Central memory CD8-positive, alpha-beta T cell (primary cell): ENCODE measurements around the gene TMEM120A.
"Not testable (repeated sequence)": the region's sequence is repeated elsewhere in the genome, so short reads cannot be mapped to it uniquely, and the experiment has no call there.

Source experiments
- ATAC-seq: fragments of 150-1000 bp; cut with Tn5 transposase; replicated peaks from 2 replicates; pipeline ENCODE4 v1.10.0; 2022; ENCODE audit warnings: mild to moderate bottlenecking, moderate FRiP score, moderate number of reproducible peaks; ENCODE audit not compliant: poor library complexity, severe bottlenecking; ENCODE audit errors: extremely low read depth
- DNase-seq, 2 donors: peaks; one replicate each; pipeline ENCODE4 v3.0.0; 2021; ENCODE audit warnings: low spot score in 2 of 2
- H3K27ac Mint-ChIP-seq: one replicate; pipeline ENCODE4 v1.8.0; 2022; ENCODE audit warnings: low read depth, mild to moderate bottlenecking, moderate library complexity, mixed read lengths
- H3K27me3 Mint-ChIP-seq: one replicate; pipeline ENCODE4 v1.8.0; 2022; ENCODE audit warnings: mixed read lengths
- H3K36me3 Mint-ChIP-seq: one replicate; pipeline ENCODE4 v1.8.0; 2022; ENCODE audit warnings: mild to moderate bottlenecking, moderate library complexity, mixed read lengths; ENCODE audit not compliant: insufficient read depth
- H3K4me1 Mint-ChIP-seq: one replicate; pipeline ENCODE4 v1.8.0; 2022; ENCODE audit warnings: mixed read lengths
- H3K4me3 Mint-ChIP-seq: one replicate; pipeline ENCODE4 v1.8.0; 2022; ENCODE audit warnings: mild to moderate bottlenecking, moderate library complexity, mixed read lengths
- H3K9me3 Mint-ChIP-seq: one replicate; pipeline ENCODE4 v1.8.0; 2022; ENCODE audit warnings: mixed read lengths

TMEM120A gene

GRCh38 chr7:76009672-76010600 lies 15.5 kb upstream of the TMEM120A start:
- peak overlapping the region; percentile 86 for H3K27ac Mint-ChIP-seq
- H3K36me3 Mint-ChIP-seq, result peaks cover 3% of the 10 kb centered on the region
- no peaks in the 10 kb centered on the region for H3K27me3 Mint-ChIP-seq
- no peaks in the 10 kb centered on the region for H3K9me3 Mint-ChIP-seq
- peak overlapping the region; percentile 70 for H3K4me3 Mint-ChIP-seq
- ATAC-seq (no peak), DNase-seq (no peak)
- H3K4me1 Mint-ChIP-seq, result peaks cover 33% of the 10 kb centered on the region

GRCh38 chr7:76008156-76008687 lies 13.8 kb upstream of the TMEM120A start:
- H3K4me3 Mint-ChIP-seq, result peak overlapping the region; percentile 70
- peak; percentile 55 for ATAC-seq
- H3K4me1 Mint-ChIP-seq, result peaks cover 33% of the 10 kb centered on the region
- H3K27me3 Mint-ChIP-seq, result no peaks in the 10 kb centered on the region
- no peaks in the 10 kb centered on the region for H3K9me3 Mint-ChIP-seq
- no peak for DNase-seq
- peak overlapping the region; percentile 86 for H3K27ac Mint-ChIP-seq
- H3K36me3 Mint-ChIP-seq, result peaks cover 7% of the 10 kb centered on the region

- ATAC-seq, H3K4me3 Mint-ChIP-seq, DNase-seq, H3K9me3 Mint-ChIP-seq, H3K27me3 Mint-ChIP-seq, H3K27ac Mint-ChIP-seq: not testable (repeated sequence)
- H3K4me1 Mint-ChIP-seq, result peaks cover 20% of the 10 kb centered on the region
- H3K36me3 Mint-ChIP-seq, result peaks cover 10% of the 10 kb centered on the region
These were observed 10.6 kb upstream of the TMEM120A start for GRCh38 chr7:76005004-76005403.

GRCh38 chr7:76003351-76003750 lies 9.0 kb upstream of the TMEM120A start:
- no peaks in the 10 kb centered on the region for H3K27me3 Mint-ChIP-seq
- ATAC-seq, result no peak
- H3K4me3 Mint-ChIP-seq, result no peak overlapping the region
- H3K36me3 Mint-ChIP-seq, result peaks cover 13% of the 10 kb centered on the region
- H3K27ac Mint-ChIP-seq, result no peak overlapping the region
- peaks cover 4% of the 10 kb centered on the region for H3K4me1 Mint-ChIP-seq
- no peak for DNase-seq
- H3K9me3 Mint-ChIP-seq, result no peaks in the 10 kb centered on the region

GRCh38 chr7:76002822-76003221 lies 8.4 kb upstream of the TMEM120A start:
- Mint-ChIP-seq H3K4me1 (no peaks in the 10 kb centered on the region), H3K4me3 (no peak overlapping the region), H3K9me3 (no peaks in the 10 kb centered on the region), H3K36me3 (peaks cover 14% of the 10 kb centered on the region), H3K27ac (no peak overlapping the region), H3K27me3 (no peaks in the 10 kb centered on the region)
- DNase-seq (no peak), ATAC-seq (no peak)

- no peak for ATAC-seq
- peaks cover 15% of the 10 kb centered on the region for H3K36me3 Mint-ChIP-seq
- H3K27ac Mint-ChIP-seq, result no peak overlapping the region
These were observed 7.7 kb upstream of the TMEM120A start for GRCh38 chr7:76002139-76002538.

GRCh38 chr7:76000566-76000965 lies 6.2 kb upstream of the TMEM120A start:
- no peak for ATAC-seq
- H3K27ac Mint-ChIP-seq, result no peak overlapping the region
- no peaks in the 10 kb centered on the region for H3K27me3 Mint-ChIP-seq
- H3K36me3 Mint-ChIP-seq, result peaks cover 17% of the 10 kb centered on the region
- no peak overlapping the region for H3K4me3 Mint-ChIP-seq
- DNase-seq, result no peak
- H3K4me1 Mint-ChIP-seq, result peaks cover 13% of the 10 kb centered on the region
- H3K9me3 Mint-ChIP-seq, result no peaks in the 10 kb centered on the region

More at GRCh38 chr7:76002139-76002538, 7.7 kb upstream of the TMEM120A start:
- no peak for DNase-seq
- H3K9me3 Mint-ChIP-seq, result no peaks in the 10 kb centered on the region
- H3K4me1 Mint-ChIP-seq, result peaks cover 2% of the 10 kb centered on the region
- H3K4me3 Mint-ChIP-seq, result no peak overlapping the region
- no peaks in the 10 kb centered on the region for H3K27me3 Mint-ChIP-seq

GRCh38 chr7:75998038-75998437 lies 3.6 kb upstream of the TMEM120A start:
- no peak overlapping the region for H3K27ac Mint-ChIP-seq
- H3K9me3 Mint-ChIP-seq, result no peaks in the 10 kb centered on the region
- H3K36me3 Mint-ChIP-seq, result peaks cover 13% of the 10 kb centered on the region
- no peaks in the 10 kb centered on the region for H3K27me3 Mint-ChIP-seq
- ATAC-seq (no peak), DNase-seq (no peak)
- H3K4me3 Mint-ChIP-seq, result no peak overlapping the region
- H3K4me1 Mint-ChIP-seq, result peaks cover 19% of the 10 kb centered on the region

GRCh38 chr7:75996476-75996875 lies 2.1 kb upstream of the TMEM120A start:
- Mint-ChIP-seq H3K36me3 (peaks cover 14% of the 10 kb centered on the region), H3K9me3 (no peaks in the 10 kb centered on the region), H3K4me1 (peaks cover 22% of the 10 kb centered on the region), H3K27me3 (no peaks in the 10 kb centered on the region), H3K4me3 (no peak overlapping the region), H3K27ac (no peak overlapping the region)
- ATAC-seq (no peak), DNase-seq (no peak)

GRCh38 chr7:75995996-75996395 lies 1.6 kb upstream of the TMEM120A start:
- H3K27ac Mint-ChIP-seq, result no peak overlapping the region
- H3K4me3 Mint-ChIP-seq, result peak overlapping the region; percentile 78
- H3K36me3 Mint-ChIP-seq, result peaks cover 14% of the 10 kb centered on the region
- H3K4me1 Mint-ChIP-seq, result peaks cover 25% of the 10 kb centered on the region
- DNase-seq (no peak), ATAC-seq (no peak)
- H3K9me3 Mint-ChIP-seq, result no peaks in the 10 kb centered on the region
- H3K27me3 Mint-ChIP-seq, result no peaks in the 10 kb centered on the region

- no peak overlapping the region for H3K27ac Mint-ChIP-seq
- H3K4me3 Mint-ChIP-seq, result peak overlapping the region; percentile 78
- DNase-seq, result no peak
- peaks cover 34% of the 10 kb centered on the region for H3K4me1 Mint-ChIP-seq
- no peak for ATAC-seq
- no peaks in the 10 kb centered on the region for H3K9me3 Mint-ChIP-seq
- H3K27me3 Mint-ChIP-seq, result no peaks in the 10 kb centered on the region
- peaks cover 11% of the 10 kb centered on the region for H3K36me3 Mint-ChIP-seq
These were observed 667 bp upstream of the TMEM120A start for GRCh38 chr7:75995052-75995471.

GRCh38 chr7:75993689-75994387 lies 557 bp downstream of the TMEM120A start:
- H3K4me1 Mint-ChIP-seq, result peaks cover 41% of the 10 kb centered on the region
- no peaks in the 10 kb centered on the region for H3K27me3 Mint-ChIP-seq
- H3K9me3 Mint-ChIP-seq, result no peaks in the 10 kb centered on the region
- H3K36me3 Mint-ChIP-seq, result peaks cover 8% of the 10 kb centered on the region
- H3K4me3 Mint-ChIP-seq, result peak overlapping the region; percentile 78
- peak overlapping the region; percentile 69 for H3K27ac Mint-ChIP-seq
- DNase-seq (no peak), ATAC-seq (peak; percentile 21)
